Fibroblast of villous mesenchyme (primary cell): ENCODE measurements around the gene POC1B. TPM values are rescaled to one million over a fixed set of nuclear protein-coding genes. Genes with fewer than 3 reads are reported as not detected.
A peak's percentile ranks its signal among the peaks of the same experiment; 100 is the strongest.

Experiments used
- DNase-seq: peaks from one replicate; pipeline ENCODE4 v3.0.0-alpha.2; 2010; ENCODE audit warnings: low read depth
- H3K4me3 ChIP-seq: 2 replicates; pipeline ENCODE4 v1.5.1; 2011; ENCODE audit warnings: low read depth, mild to moderate bottlenecking, low read length
- small RNA-seq: library from RNA; depleted of rRNA; stranded (forward); fragments of <200 nt; gene quantifications from one replicate; pipeline ENCODE3, GENCODE V24; 2012
- total RNA-seq: library from RNA; depleted of rRNA; stranded (reverse); fragments of >200 nt; gene quantifications from 2 replicates; pipeline ENCODE4 v1.2.3, GENCODE V29; 2012
- TF ChIP-seq, protein P1 (sequence below): IDR thresholded peaks from 2 replicates; pipeline ENCODE4 v1.5.1; 2012; ENCODE audit warnings: low read depth, mild to moderate bottlenecking, low read length; ENCODE audit not compliant: insufficient read depth

Gene POC1B
- total RNA-seq, 1 donor = 35.0 TPM

DNA sequence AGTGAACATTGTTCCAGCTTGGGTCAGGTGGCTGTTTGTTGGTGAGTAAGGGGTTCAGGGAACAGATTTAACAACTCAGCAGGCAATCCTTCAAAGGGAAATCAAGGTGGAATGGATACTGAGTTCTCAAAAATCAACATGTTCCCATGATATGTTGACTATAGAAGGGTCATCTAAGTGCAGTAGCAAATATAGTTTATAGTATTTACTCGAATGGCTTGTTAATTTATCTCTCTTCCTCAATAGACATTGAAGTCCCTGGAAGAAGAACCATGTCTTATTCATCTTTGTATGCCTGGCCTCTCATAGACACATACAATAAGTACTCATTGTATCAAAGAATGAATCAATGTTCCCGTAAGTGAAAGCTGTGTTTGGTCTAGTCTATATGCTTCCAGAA is 149.0 kb downstream of the POC1B start:
- TF ChIP-seq, protein P1, sequence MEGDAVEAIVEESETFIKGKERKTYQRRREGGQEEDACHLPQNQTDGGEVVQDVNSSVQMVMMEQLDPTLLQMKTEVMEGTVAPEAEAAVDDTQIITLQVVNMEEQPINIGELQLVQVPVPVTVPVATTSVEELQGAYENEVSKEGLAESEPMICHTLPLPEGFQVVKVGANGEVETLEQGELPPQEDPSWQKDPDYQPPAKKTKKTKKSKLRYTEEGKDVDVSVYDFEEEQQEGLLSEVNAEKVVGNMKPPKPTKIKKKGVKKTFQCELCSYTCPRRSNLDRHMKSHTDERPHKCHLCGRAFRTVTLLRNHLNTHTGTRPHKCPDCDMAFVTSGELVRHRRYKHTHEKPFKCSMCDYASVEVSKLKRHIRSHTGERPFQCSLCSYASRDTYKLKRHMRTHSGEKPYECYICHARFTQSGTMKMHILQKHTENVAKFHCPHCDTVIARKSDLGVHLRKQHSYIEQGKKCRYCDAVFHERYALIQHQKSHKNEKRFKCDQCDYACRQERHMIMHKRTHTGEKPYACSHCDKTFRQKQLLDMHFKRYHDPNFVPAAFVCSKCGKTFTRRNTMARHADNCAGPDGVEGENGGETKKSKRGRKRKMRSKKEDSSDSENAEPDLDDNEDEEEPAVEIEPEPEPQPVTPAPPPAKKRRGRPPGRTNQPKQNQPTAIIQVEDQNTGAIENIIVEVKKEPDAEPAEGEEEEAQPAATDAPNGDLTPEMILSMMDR = no peak
- H3K4me3 ChIP-seq = no peak overlapping the region
- no peak for DNase-seq

DNA sequence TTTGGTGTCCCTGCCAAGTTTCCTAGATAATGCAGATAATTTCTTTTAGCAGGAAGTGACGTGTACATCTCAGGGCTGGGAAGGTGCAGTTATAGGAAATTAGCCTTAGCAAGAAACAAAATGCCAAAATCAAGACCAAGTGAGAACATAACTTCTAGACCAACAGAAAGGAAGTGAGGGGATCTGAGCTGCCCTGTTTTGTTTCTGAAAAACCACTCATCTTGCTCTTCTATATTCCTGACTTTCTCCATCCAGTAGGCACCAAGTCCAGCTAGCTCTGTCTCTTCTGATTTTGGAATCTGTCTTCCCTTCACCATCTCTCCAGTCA is 149.7 kb downstream of the POC1B start:
- no peak for DNase-seq
- H3K4me3 ChIP-seq = no peak overlapping the region
- TF ChIP-seq, protein P1 = no peak

DNA sequence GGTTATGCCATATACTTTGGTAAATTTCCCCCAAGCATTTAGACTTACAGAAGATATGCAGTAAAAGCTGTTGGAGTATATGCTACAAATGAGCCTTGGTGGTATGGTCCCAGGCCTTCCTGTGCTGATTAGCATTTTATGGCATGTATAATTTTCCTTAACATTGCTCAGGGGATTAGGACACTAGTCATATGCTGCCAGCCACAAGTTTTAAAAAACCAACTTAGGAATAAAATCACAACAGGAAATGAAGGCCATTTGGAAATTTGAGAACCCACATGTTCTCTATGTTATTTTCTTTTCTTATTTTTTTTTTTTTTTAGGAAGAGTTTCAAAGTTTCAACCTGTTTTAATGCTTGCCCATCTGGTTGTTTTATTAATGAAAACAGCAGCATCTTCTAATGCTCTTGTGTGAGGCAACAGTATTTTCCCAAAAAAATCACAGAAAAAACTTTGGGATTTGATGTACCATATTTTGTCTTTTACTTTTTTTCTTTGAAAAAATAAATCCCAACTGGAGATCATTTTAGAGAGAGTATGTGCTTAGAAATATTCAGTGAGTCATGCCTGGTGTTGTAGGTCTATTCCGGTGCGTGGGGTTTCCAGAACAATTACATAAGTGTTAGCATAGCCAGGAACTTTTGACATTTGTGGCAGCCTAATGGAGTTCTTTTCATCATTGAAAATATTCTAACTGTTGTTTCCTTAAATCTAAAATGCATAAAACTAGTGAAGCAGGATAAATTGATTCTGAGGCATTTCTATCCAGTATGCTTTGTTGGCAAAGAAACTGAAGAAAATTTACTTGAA is 151.9 kb downstream of the POC1B start:
- H3K4me3 ChIP-seq = no peak overlapping the region
- TF ChIP-seq, protein P1 = no peak
- DNase-seq = peak; percentile 78

DNA sequence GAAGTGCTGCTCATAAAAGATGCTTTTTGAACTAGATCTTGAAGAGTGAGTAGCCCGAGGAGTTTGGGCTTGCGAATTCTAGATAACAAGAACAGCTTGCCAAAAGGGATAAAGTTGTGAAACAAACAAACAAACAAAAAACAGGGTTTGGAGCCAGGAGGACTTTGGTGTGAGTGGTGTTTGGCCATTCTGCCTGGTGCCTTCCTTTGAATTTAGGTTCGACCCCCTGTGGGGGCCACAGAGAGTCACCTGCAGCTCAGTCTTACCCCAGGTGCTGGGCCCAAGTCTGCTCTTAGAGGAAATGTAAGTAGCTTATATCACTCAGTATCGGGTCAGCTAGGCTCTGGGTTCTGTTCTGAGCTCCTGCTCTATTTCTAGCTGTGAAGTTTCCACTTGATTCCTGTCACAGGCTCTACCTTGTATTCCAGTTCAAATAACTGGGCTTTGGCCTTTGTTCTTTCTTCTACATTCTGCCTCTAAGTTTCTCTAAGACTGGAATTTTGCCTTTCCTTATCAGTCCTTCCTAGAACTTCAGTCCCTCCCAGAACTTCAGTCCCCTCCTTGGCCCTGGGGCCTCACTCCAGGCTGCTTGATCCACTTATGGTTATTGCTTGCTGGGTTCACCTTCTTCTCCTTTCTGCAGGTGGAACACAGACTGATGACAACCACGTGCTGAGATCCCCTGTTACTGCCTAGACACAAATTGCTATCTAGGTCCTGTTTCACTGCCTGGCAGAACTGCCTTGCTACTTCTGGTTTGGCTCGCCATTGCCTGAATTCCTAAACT is 153.1 kb downstream of the POC1B start:
- no peak for DNase-seq
- TF ChIP-seq, protein P1 = no peak
- no peak overlapping the region for H3K4me3 ChIP-seq

DNA sequence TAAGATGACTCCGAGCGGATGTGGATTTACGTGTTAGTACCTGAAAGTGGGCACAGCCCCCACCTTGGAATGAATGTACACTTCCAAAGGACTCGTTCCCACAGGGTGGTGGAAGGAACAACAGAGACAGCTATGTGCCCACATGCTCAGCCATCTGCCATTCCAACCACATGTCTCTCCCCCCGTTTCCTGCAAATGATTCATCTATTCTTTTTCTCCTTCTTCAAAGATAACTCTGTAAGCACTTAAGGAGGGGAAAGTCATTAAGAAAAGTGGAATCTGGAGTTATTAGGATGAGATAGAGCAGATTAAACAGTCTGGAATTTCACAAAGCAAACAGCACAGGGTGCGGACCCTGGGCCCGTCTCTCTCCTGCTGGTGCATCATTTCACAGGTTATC is 155.0 kb downstream of the POC1B start:
- H3K4me3 ChIP-seq = no peak overlapping the region
- DNase-seq = peak; percentile 72
- TF ChIP-seq, protein P1 = no peak

DNA sequence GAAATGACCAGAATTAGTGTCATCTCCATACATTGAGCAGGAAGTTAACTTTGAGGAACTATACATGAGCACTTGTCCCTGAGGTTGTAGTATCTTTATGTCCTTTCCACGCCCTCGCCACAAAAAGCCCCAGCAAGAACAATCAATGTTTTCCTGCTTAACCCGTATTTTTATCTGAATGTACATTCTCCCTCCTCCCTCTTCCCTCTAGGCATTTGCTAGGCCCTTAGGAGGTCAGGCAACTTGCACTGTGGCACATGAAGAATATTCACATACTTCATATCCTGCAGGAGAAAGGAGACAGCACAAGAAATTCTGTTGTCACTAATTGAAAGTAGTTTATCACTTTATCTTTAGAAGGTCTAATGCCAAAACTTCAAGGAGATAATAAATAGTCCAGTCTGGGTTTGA is 155.4 kb downstream of the POC1B start:
- DNase-seq = no peak
- no peak overlapping the region for H3K4me3 ChIP-seq
- TF ChIP-seq, protein P1 = no peak

Small RNAs within 50 kb of the gene (small RNA-seq; reads per million reads assigned to genes)
- gene AC025034.2 (not detected), gene POC1B-GALNT4 (not detected)

Other genes starting within 250 kb of the POC1B start
- gene DUSP6, start 173.5 kb downstream of the POC1B start, total RNA-seq = 68.9 and 75.1 TPM in 2 replicates
- gene GALNT4, start 1.3 kb downstream of the POC1B start, total RNA-seq = 11.9 and 15.5 TPM in 2 replicates
- gene ATP2B1, start 182.8 kb upstream of the POC1B start, total RNA-seq = 175 and 214 TPM in 2 replicates